PFSK-1 (cell line): ENCODE data around the gene RPTOR.

ENCODE experiments used
- POLR2AphosphoS5 ChIP-seq: IDR thresholded peaks from 2 replicates; pipeline ENCODE4 v1.6.1; 2012; ENCODE audit warnings: low read depth, mild to moderate bottlenecking, control low read depth, low read length, moderate library complexity
- REST ChIP-seq, 2 experiments: IDR thresholded peaks; 2 replicates each; pipeline versions ENCODE4 v1.6.1 to v1.8.0; 2011 to 2012; ENCODE audit warnings: low read depth in 2 of 2, low read length in 2 of 2, control low read depth in 1 of 2, inconsistent platforms in 1 of 2, mild to moderate bottlenecking in 1 of 2, moderate library complexity in 1 of 2; ENCODE audit not compliant: insufficient read depth in 1 of 2
- SIN3A ChIP-seq: IDR thresholded peaks from 2 replicates; pipeline ENCODE4 v1.6.1; 2012; ENCODE audit warnings: mild to moderate bottlenecking, low read length, moderate library complexity, borderline replicate concordance; ENCODE audit not compliant: insufficient read depth
- TAF1 ChIP-seq: IDR thresholded peaks from 2 replicates; pipeline ENCODE4 v1.6.1; 2012; ENCODE audit warnings: low read length, control low read depth, borderline replicate concordance; ENCODE audit not compliant: insufficient read depth

GRCh38 chr17:80555266-80555665, 10.6 kb downstream of the RPTOR start:
- no peak for TF ChIP-seq POLR2AphosphoS5
- TF ChIP-seq TAF1: no peak
- no peak for TF ChIP-seq REST (IDR thresholded peaks at IDR 0.05; ENCODE audit: insufficient read depth in 1 of 2, low read depth in 2 of 2, low read length in 2 of 2)
- no peak for TF ChIP-seq SIN3A
